ENCODE measurements around the gene PIGM.

PIGM gene

DNA sequence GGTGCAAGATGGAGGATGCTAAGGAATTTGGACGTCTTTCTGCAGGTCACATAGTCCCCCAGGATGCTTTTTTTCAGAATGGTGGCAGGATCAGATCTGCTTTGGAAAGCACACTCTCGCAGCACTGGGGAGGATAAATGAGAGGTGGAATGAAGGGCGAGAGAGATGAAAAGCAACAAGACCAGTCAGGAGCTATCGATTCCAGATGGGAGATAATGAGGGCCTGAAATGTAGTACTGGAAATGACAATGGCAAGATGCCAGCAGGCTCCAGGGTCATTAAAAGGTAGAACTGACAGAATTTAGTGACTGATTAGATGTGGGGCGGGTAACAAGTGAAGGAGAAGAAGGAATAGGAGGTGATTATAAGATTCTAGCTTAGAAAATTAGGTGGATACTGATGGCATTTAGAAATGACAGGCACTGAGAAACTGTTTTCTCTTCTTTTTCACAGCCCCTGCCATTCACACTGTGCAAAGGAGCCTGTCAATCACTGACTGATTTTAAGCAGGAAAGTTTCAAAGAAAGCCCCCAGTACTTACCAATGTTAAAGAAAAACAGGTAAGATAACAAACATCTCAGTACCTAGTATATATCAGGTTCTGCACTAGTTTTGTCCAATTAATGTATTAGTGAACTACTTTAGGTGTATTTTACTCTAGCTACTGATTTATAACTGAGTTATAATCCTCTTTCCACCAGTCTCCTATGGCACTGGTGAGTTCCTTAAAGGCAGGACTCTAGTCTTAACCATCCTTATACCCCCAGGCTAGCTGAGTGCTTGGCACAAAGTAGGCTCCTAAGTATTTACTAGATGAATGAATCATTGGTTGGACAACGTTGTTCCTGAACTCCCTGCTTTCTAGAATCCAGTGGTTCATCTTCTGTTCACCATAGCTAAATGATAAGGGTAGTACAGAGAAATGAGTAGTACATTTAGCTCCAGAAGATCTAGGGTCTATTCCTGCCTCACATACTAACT lies 9.2 kb downstream of the PIGM start:
- no peak for TF ChIP-seq CTCF (IDR thresholded peaks at IDR 0.05; ENCODE audit: low read depth, low read length, missing control alignments)
- DNase-seq (ENCODE audit: low read depth) = no peak
- no peak overlapping the region for H3K4me3 ChIP-seq (ENCODE audit: low read depth, low read length)
- in situ Hi-C loops (cut with HindIII; ENCODE audit: low sequenced_read_pairs) = loop anchor here (25.0 kb wide), 1 partner anchor 235 kb away; the partner anchor contains the start of gene DUSP23

DNA sequence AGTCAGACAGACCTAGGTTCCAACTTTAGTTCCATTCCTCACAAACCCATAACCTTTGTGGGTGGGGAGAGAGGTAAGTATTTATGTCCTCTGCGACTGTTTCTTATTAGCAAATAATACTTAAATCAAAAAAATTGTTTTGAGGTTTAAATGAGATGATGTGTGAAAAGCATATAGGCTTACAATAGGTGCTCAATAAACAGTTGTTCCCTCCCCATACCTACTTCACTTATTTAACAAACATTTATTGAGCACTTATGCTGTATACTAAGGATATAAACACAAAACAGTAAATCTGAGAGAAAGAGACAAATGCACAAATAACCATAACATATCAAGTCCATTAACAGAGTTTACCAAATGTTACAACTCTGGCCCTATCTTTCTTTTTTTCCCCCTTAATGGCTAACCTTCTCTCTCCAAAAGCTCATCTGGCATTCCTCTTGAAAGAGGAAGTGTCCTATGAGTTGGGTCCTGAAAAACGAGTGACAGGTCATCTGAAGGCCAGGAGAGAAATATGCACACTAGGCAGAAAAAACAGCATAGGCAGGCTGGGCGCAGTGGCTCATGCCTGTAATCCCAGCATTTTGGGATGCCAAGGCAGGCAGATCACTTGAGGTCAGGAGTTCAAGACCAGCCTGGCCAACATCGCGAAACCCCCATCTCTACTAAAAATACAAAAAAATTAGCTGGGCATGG lies 10.3 kb downstream of the PIGM start:
- no peak overlapping the region for H3K4me3 ChIP-seq (ENCODE audit: low read depth, low read length)
- TF ChIP-seq CTCF (IDR thresholded peaks at IDR 0.05; ENCODE audit: low read depth, low read length, missing control alignments) = no peak
- no peak for DNase-seq (ENCODE audit: low read depth)
- in situ Hi-C loops (cut with HindIII; ENCODE audit: low sequenced_read_pairs) = loop anchor here (25.0 kb wide), 1 partner anchor 234 kb away; the partner anchor contains the start of gene DUSP23

- in situ Hi-C loops (cut with HindIII; ENCODE audit: low sequenced_read_pairs) = loop anchor here (25.0 kb wide), 1 partner anchor 233 kb away; the partner anchor contains the start of gene DUSP23
- no peak for TF ChIP-seq CTCF (IDR thresholded peaks at IDR 0.05; ENCODE audit: low read depth, low read length, missing control alignments)
- no peak overlapping the region for H3K4me3 ChIP-seq (ENCODE audit: low read depth, low read length)
- DNase-seq (ENCODE audit: low read depth) = no peak
These were observed 11.6 kb downstream of the PIGM start for GRCh38 chr1:160020196-160020595.

DNA sequence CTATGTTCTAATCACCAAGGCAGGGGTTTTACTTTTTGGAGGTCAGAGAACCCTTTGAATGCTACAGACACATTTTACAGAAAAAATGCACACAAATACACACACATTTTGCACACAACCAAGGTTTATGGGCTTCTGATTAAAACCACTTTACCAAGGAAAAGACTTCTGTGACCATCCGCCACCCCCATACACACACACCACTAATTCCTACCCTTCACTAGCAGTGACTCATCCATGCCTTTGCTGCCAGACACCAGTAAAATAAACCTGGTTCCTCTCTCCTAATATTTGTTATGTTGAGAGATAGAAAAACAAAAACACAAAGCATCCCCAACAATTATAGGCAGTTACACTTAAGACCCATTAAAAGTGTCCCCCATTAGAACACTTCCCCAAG lies 12.9 kb downstream of the PIGM start:
- no peak overlapping the region for H3K4me3 ChIP-seq (ENCODE audit: low read depth, low read length)
- in situ Hi-C loops (cut with HindIII; ENCODE audit: low sequenced_read_pairs) = loop anchor here (25.0 kb wide), 1 partner anchor 232 kb away; the partner anchor contains the start of gene DUSP23
- no peak for TF ChIP-seq CTCF (IDR thresholded peaks at IDR 0.05; ENCODE audit: low read depth, low read length, missing control alignments)
- DNase-seq (ENCODE audit: low read depth) = no peak

DNA sequence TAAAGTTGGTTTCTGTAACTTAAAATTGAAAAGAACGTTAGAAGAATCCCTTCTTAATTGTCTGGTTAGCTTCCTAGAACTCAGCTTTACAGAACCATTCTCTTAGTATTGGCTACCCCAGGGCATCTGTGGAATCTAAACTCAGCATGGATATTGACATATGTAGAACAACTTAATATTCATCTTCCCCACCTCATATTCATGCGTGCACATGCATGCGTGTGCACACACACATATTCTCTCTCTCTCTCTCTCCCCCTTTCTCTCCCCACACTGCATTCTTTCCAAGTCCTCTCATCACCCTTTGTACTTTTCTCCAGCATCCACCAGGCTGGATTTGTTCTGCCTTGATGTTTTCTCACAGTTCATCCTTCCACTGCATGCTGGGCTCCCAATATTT lies 13.4 kb downstream of the PIGM start:
- no peak overlapping the region for H3K4me3 ChIP-seq (ENCODE audit: low read depth, low read length)
- DNase-seq (ENCODE audit: low read depth) = no peak
- in situ Hi-C loops (cut with HindIII; ENCODE audit: low sequenced_read_pairs) = loop anchor here (25.0 kb wide), 1 partner anchor 231 kb away; the partner anchor contains the start of gene DUSP23
- TF ChIP-seq CTCF (IDR thresholded peaks at IDR 0.05; ENCODE audit: low read depth, low read length, missing control alignments) = no peak

GRCh38 chr1:160017592-160017991 lies 14.2 kb downstream of the PIGM start:
- H3K4me3 ChIP-seq (ENCODE audit: low read depth, low read length) = no peak overlapping the region
- in situ Hi-C loops (cut with HindIII; ENCODE audit: low sequenced_read_pairs) = loop anchor here (25.0 kb wide), 1 partner anchor 230 kb away; the partner anchor contains the start of gene DUSP23
- TF ChIP-seq CTCF (IDR thresholded peaks at IDR 0.05; ENCODE audit: low read depth, low read length, missing control alignments) = no peak
- DNase-seq (ENCODE audit: low read depth) = no peak
